ENCODE data around the gene MRPS35.

- peak; percentile 49 to 74 (median 65) for TF ChIP-seq CTCF (IDR thresholded peaks at IDR 0.05)
- no peak for TF ChIP-seq POLR2A (IDR thresholded peaks at IDR 0.05)
- no peak for TF ChIP-seq POLR2AphosphoS5 (IDR thresholded peaks at IDR 0.05)
- no peak for TF ChIP-seq EP300 (IDR thresholded peaks at IDR 0.05)
These were observed 6.7 kb upstream of the MRPS35 start for GRCh38 chr12:27703720-27704452.

All from gastroesophageal sphincter (tissue), 3 donors.